RWPE2 (cell line): ENCODE data around the gene SLC20A1.
A peak's percentile ranks its signal among the peaks of the same experiment; 100 is the strongest.

Experiments used
- ATAC-seq: fragments of 200-7000 bp; cut with Tn5 transposase; 3 replicates; pipeline ENCODE4 v1.9.1; 2021; ENCODE audit warnings: low read depth
- DNase-seq: peaks from one replicate; pipeline ENCODE4 v3.0.0-alpha.2; 2020; ENCODE audit warnings: low spot score
- H3K27ac ChIP-seq: fragments of 450-650 bp; 2 replicates; pipeline ENCODE4 v1.5.1; 2017; ENCODE audit warnings: mild to moderate bottlenecking; ENCODE audit not compliant: poor library complexity, severe bottlenecking
- H3K27me3 ChIP-seq: fragments of 250-450 bp; sonication (Bioruptor Pico); 2 replicates; pipeline ENCODE4 v1.5.1; 2021; ENCODE audit warnings: mild to moderate bottlenecking, moderate library complexity; ENCODE audit not compliant: insufficient read depth, poor library complexity, severe bottlenecking
- H3K36me3 ChIP-seq: fragments of 250-450 bp; sonication (Bioruptor Pico); 2 replicates; pipeline ENCODE4 v1.5.1; 2020; ENCODE audit warnings: low read depth, mild to moderate bottlenecking, moderate library complexity
- H3K4me1 ChIP-seq: fragments of 250-450 bp; sonication (Bioruptor Pico); 2 replicates; pipeline ENCODE4 v1.5.1; 2021; ENCODE audit warnings: mild to moderate bottlenecking, moderate library complexity; ENCODE audit not compliant: insufficient read depth, poor library complexity, severe bottlenecking
- H3K4me3 ChIP-seq: fragments of 250-450 bp; sonication (Bioruptor Pico); 2 replicates; pipeline ENCODE4 v1.5.1; 2021; ENCODE audit warnings: mild to moderate bottlenecking, moderate library complexity; ENCODE audit not compliant: severe bottlenecking
- H3K9me3 ChIP-seq: fragments of 250-450 bp; sonication (Bioruptor Pico); 2 replicates; pipeline ENCODE4 v1.5.1; 2021; ENCODE audit warnings: mild to moderate bottlenecking, moderate library complexity; ENCODE audit not compliant: severe bottlenecking
- CTCF ChIP-seq: fragments of 450-650 bp; IDR thresholded peaks from one replicate; pipeline ENCODE4 v1.5.1; 2017; ENCODE audit warnings: mild to moderate bottlenecking, moderate library complexity; ENCODE audit not compliant: poor library complexity, severe bottlenecking

The SLC20A1 gene

GRCh38 chr2:112685271-112685884 lies 39.6 kb downstream of the SLC20A1 start:
- TF ChIP-seq CTCF = no peak
- Histone ChIP-seq H3K4me3 (no peak overlapping the region), H3K27me3 (no peaks in the 10 kb centered on the region), H3K4me1 (peaks cover 6% of the 10 kb centered on the region), H3K9me3 (no peaks in the 10 kb centered on the region), H3K36me3 (no peaks in the 10 kb centered on the region), H3K27ac (no peak overlapping the region)
- DNase-seq = no peak
- ATAC-seq = peak; percentile 45; the same call in 2 of the 3 replicates

- Histone ChIP-seq H3K9me3 (no peaks in the 10 kb centered on the region), H3K4me3 (no peak overlapping the region), H3K27me3 (no peaks in the 10 kb centered on the region), H3K4me1 (peaks cover 14% of the 10 kb centered on the region), H3K27ac (no peak overlapping the region), H3K36me3 (no peaks in the 10 kb centered on the region)
- ATAC-seq (no peak), DNase-seq (no peak)
- TF ChIP-seq CTCF = no peak
Measured at GRCh38 chr2:112686348-112687217, 40.8 kb downstream of the SLC20A1 start.

GRCh38 chr2:112687522-112687921 lies 41.8 kb downstream of the SLC20A1 start:
- peak overlapping the region; percentile 5 for H3K27ac ChIP-seq
- no peak overlapping the region for H3K4me3 ChIP-seq
- DNase-seq (no peak), ATAC-seq (no peak)
- no peaks in the 10 kb centered on the region for H3K36me3 ChIP-seq
- no peaks in the 10 kb centered on the region for H3K27me3 ChIP-seq
- H3K4me1 ChIP-seq = peaks cover 22% of the 10 kb centered on the region
- no peak for TF ChIP-seq CTCF
- H3K9me3 ChIP-seq = no peaks in the 10 kb centered on the region

GRCh38 chr2:112688086-112688880 lies 42.5 kb downstream of the SLC20A1 start:
- Histone ChIP-seq H3K4me3 (no peak overlapping the region), H3K27me3 (no peaks in the 10 kb centered on the region), H3K4me1 (peaks cover 28% of the 10 kb centered on the region), H3K27ac (peak overlapping the region; percentile 5), H3K9me3 (no peaks in the 10 kb centered on the region), H3K36me3 (no peaks in the 10 kb centered on the region)
- TF ChIP-seq CTCF = no peak
- no peak for ATAC-seq
- no peak for DNase-seq
